ENCODE data around the gene MICAL1. TPM values are rescaled to one million over a fixed set of nuclear protein-coding genes. Genes with fewer than 3 reads are reported as not detected.

MICAL1 gene
- polyA plus RNA-seq, 1 donor from 2014 or later = 54.2 TPM

- H4K20me1 ChIP-seq (ENCODE audit: insufficient read depth) = no peaks in the 10 kb centered on the region
- no peaks in the 10 kb centered on the region for H3K36me3 ChIP-seq (ENCODE audit: insufficient read depth, low read length)
- no peak overlapping the region for H3K4me2 ChIP-seq (ENCODE audit: low read length)
Observed at GRCh38 chr6:109451376-109451775, 4.2 kb downstream of the MICAL1 start.

DNA sequence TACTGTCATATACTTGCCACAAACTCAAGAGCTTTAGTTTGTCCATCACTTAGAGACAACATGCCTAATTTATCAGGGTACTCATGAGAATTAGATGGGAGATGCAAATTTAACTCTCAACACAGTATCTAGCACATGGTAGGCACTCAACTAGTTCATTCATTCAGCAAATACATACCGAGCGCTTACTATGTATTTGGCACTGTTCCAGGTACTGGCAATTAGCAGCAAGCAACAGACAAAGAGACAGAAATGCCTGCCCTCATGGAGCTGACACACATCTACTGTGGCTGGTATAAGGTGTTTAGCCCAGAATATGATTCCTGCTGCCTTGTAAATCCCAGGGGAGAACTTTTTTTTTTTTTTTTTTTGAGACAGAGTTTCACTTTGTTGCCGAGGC lies 4.8 kb downstream of the MICAL1 start:
- Histone ChIP-seq H3K4me2 (ENCODE audit: low read length) (no peak overlapping the region), H3K79me2 (replicated peaks; ENCODE audit: insufficient read depth, low read length) (peaks cover 8% of the 10 kb centered on the region), H3K9ac (ENCODE audit: low read length) (no peak overlapping the region), H2AFZ (ENCODE audit: low read depth, low read length) (no peak overlapping the region), H3K9me2 (ENCODE audit: insufficient read depth, low read length) (no peaks in the 10 kb centered on the region), H3K27me3 (ENCODE audit: insufficient read depth, low read depth, low read length) (no peaks in the 10 kb centered on the region), H4K20me1 (ENCODE audit: insufficient read depth) (no peaks in the 10 kb centered on the region), H3F3A (ENCODE audit: insufficient read depth, low read length, poor library complexity, severe bottlenecking) (no peaks in the 10 kb centered on the region), H3K9me3 (ENCODE audit: low read length) (no peaks in the 10 kb centered on the region), H3K36me3 (ENCODE audit: insufficient read depth, low read length) (peaks cover 2% of the 10 kb centered on the region), H3K4me3 (ENCODE audit: low read length) (no peak overlapping the region), H3K27ac (ENCODE audit: low read length) (no peak overlapping the region)
- TF ChIP-seq POLR2AphosphoS5 (IDR thresholded peaks at IDR 0.05) = no peak
- TF ChIP-seq EZH2 (IDR thresholded peaks at IDR 0.05; ENCODE audit: borderline replicate concordance, insufficient read depth, low read length, poor library complexity, severe bottlenecking) = no peak
- no peak for TF ChIP-seq RAD21 (conservative IDR thresholded peaks at IDR 0.05)
- TF ChIP-seq SMC3 (conservative IDR thresholded peaks at IDR 0.05; ENCODE audit: poor library complexity) = no peak
- TF ChIP-seq TAF1 (IDR thresholded peaks at IDR 0.05; ENCODE audit: low read depth) = no peak
- TF ChIP-seq, protein P1, sequence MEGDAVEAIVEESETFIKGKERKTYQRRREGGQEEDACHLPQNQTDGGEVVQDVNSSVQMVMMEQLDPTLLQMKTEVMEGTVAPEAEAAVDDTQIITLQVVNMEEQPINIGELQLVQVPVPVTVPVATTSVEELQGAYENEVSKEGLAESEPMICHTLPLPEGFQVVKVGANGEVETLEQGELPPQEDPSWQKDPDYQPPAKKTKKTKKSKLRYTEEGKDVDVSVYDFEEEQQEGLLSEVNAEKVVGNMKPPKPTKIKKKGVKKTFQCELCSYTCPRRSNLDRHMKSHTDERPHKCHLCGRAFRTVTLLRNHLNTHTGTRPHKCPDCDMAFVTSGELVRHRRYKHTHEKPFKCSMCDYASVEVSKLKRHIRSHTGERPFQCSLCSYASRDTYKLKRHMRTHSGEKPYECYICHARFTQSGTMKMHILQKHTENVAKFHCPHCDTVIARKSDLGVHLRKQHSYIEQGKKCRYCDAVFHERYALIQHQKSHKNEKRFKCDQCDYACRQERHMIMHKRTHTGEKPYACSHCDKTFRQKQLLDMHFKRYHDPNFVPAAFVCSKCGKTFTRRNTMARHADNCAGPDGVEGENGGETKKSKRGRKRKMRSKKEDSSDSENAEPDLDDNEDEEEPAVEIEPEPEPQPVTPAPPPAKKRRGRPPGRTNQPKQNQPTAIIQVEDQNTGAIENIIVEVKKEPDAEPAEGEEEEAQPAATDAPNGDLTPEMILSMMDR (IDR thresholded peaks at IDR 0.05; ENCODE audit: poor library complexity, severe bottlenecking) = no peak
- no peak for TF ChIP-seq MXI1 (conservative IDR thresholded peaks at IDR 0.05; ENCODE audit: poor library complexity, severe bottlenecking)
- TF ChIP-seq, protein P2, sequence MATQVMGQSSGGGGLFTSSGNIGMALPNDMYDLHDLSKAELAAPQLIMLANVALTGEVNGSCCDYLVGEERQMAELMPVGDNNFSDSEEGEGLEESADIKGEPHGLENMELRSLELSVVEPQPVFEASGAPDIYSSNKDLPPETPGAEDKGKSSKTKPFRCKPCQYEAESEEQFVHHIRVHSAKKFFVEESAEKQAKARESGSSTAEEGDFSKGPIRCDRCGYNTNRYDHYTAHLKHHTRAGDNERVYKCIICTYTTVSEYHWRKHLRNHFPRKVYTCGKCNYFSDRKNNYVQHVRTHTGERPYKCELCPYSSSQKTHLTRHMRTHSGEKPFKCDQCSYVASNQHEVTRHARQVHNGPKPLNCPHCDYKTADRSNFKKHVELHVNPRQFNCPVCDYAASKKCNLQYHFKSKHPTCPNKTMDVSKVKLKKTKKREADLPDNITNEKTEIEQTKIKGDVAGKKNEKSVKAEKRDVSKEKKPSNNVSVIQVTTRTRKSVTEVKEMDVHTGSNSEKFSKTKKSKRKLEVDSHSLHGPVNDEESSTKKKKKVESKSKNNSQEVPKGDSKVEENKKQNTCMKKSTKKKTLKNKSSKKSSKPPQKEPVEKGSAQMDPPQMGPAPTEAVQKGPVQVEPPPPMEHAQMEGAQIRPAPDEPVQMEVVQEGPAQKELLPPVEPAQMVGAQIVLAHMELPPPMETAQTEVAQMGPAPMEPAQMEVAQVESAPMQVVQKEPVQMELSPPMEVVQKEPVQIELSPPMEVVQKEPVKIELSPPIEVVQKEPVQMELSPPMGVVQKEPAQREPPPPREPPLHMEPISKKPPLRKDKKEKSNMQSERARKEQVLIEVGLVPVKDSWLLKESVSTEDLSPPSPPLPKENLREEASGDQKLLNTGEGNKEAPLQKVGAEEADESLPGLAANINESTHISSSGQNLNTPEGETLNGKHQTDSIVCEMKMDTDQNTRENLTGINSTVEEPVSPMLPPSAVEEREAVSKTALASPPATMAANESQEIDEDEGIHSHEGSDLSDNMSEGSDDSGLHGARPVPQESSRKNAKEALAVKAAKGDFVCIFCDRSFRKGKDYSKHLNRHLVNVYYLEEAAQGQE (IDR thresholded peaks at IDR 0.05; ENCODE audit: borderline replicate concordance) = no peak

More at GRCh38 chr6:109451376-109451775, 4.2 kb downstream of the MICAL1 start:
- no peak overlapping the region for H3K27ac ChIP-seq (ENCODE audit: low read length)
- no peaks in the 10 kb centered on the region for H3K27me3 ChIP-seq (ENCODE audit: insufficient read depth, low read depth, low read length)
- TF ChIP-seq SMC3 (conservative IDR thresholded peaks at IDR 0.05; ENCODE audit: poor library complexity) (no peak), TAF1 (IDR thresholded peaks at IDR 0.05; ENCODE audit: low read depth) (no peak)
- no peaks in the 10 kb centered on the region for H3K9me3 ChIP-seq (ENCODE audit: low read length)
- H3F3A ChIP-seq (ENCODE audit: insufficient read depth, low read length, poor library complexity, severe bottlenecking) = no peaks in the 10 kb centered on the region
- H3K79me2 ChIP-seq (replicated peaks; ENCODE audit: insufficient read depth, low read length) = peaks cover 8% of the 10 kb centered on the region
- no peak overlapping the region for H2AFZ ChIP-seq (ENCODE audit: low read depth, low read length)
- H3K9ac ChIP-seq (ENCODE audit: low read length) = no peak overlapping the region
- H3K9me2 ChIP-seq (ENCODE audit: insufficient read depth, low read length) = no peaks in the 10 kb centered on the region
- H3K4me3 ChIP-seq (ENCODE audit: low read length) = no peak overlapping the region

Measured in neural cell (in vitro differentiated cells).